NCI-H226 (cell line): Measurements from ENCODE around the gene CASQ2.

ENCODE experiments used
- DNase-seq: peaks from one replicate; pipeline ENCODE4 v3.0.0-alpha.2; 2015

CASQ2 gene

DNA sequence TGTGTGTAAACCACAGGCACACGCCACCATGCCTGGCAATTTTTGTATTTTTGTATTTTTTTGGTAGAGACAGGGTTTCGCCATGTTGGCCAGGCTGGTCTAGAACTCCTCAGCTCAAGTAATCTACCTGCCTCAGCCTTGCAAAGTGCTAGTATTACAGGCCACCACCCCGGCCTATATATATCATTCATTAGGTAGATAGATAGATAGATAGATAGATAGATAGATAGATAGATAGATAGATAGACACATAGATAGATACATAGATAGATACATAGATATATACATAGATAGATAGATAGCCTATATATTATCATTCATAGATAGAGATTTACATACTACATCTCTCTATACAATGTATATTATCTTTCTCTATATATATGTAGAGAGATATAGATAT lies 80.8 kb downstream of the CASQ2 start:
- DNase-seq: no peak

DNA sequence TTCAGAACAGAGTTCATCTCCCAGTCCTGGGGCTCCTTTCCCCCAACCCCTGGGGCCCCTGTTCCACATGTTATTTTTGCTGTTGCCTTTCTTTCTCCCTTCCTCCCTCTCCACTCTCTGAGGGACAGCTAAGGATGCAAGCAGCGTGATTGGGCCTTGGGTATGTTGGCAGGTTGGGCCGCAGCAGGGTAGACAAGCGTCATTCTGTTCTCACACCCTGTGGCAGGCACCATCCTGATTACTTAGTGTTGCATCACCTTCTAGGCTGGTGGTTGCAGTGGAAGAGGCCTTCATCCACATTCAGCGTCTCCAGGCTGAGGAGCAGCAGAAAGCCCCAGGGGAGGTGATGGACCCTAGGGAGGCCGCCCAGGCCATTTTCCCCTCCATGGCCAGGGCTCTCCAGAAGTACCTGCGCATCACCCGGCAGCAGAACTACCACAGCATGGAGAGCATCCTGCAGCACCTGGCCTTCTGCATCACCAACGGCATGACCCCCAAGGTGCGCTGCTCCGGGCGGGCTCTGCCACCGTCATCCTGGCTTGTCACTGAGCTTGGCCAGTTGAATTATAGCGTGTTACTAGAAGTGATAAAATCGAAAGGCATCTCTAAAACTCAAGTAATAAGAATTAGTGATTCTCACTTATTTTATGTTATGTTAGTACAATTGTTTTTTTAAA lies 83.3 kb downstream of the CASQ2 start:
- no peak for DNase-seq

DNA sequence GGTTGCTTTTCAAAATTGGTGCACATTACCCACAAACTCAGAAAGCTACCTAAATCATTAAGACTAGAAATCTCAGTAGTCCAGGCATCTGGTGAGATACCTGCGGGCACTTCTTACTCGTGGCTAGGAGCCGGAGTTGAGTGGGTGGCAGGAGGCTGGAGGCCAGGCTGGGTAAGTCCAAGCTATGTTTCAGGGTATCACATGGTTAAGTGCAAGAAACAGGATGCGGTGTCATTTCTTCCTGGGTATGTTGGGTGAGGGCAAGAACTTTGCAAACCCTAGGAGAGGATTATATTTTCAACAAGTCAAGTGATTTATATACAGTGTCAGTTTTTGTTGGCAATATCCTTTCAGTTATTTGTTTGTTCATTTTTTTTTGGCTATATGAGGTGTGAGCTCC lies 85.7 kb downstream of the CASQ2 start:
- no peak for DNase-seq

DNA sequence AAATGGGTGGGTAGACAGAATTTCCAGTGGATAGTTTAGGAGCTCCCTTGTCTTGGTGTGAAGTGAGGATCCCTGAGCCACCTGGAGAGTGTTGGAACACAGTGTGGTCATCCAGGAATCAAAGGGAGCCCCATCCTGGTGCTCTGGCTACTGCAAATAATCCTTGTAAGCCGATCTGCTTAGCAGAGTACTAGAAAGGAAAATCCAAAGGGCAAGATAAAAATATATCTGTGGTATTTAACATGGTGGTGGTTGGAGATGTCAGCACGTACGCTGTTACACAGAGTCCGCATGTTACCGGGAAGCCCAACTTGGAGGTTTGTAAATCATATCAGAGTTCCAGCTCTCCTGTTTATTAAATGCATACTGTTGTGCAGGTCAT lies 87.8 kb downstream of the CASQ2 start:
- DNase-seq: no peak

DNA sequence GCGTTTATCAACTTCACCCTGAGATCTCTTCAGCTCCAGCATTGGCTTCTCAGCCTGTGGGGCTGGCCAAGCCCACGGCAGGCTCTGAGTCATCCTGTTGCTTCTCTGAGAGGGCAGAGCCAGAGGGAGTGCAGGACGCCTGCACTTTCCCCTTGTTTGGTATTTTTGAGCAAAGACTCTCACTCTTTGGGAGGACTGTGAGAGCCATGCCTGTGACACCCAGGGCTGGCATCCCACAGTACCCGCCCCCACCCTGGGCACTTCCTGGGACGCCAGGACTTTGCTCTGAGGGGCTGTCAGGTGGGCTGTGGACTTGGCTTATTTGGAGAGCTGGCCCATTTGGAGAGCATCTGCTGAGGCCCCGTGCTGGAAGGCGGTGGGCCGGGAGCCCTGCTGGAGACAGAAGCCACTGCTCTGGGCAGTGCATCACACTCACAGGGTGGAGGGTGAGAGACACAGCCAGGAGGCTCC lies 89.3 kb downstream of the CASQ2 start:
- DNase-seq: peak; percentile 83

DNA sequence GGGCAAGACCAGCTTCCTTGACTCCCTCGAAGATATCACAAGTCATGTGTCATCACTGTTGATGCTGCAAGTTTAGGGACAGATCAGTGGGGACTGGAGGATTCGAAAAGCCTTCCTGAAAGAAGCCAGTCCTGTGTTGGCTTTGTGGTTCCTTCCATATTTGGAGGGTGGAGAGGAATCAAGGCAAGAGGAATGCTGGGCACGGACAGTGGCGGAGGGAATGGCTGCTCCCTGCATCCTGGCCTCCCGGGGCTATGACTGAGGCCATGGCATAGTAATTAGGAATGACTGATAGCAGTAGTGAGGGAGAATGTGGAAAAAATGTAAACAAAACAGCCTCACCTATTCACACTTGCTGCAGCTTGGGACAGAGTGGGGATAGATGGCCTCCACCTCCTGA lies 90.4 kb downstream of the CASQ2 start:
- DNase-seq: no peak

DNA sequence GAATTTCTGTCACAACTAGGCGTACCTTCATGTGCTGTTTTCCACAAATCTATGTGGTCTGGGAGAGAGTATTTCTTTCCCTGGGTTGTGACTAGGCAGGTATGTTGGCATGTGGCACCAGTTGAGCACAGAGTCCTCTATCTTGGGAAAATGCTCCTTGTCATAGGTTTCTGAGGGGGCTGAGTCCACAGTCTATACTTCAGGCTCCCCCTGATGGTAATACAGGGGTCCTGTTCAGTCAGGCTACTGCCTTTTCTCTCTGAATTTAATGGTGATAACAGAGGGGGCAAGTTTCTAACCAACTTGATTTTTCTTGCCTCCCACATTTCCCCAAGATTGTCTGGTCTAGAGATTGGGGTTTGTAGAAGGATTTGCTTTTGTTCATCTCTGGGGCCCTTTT lies 90.9 kb downstream of the CASQ2 start:
- no peak for DNase-seq

DNA sequence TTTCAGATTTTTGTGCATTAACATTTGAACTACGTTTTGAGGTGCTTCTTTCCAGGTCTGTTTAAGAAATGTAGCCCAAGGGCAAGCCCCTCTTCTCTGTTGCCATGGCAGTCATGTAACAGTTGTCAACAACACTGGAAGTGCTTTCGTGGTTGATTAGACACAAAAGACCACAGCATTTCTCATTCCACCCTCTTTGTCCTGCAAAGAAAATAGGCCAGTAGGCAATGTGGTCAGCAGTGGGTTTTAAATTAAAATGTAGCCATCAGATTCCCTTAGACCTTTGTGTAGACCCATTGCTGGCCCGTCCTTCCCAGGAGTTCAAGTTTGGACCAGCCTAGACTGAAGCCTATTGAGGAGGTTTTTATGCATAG lies 91.3 kb downstream of the CASQ2 start:
- peak; percentile 28 for DNase-seq

DNA sequence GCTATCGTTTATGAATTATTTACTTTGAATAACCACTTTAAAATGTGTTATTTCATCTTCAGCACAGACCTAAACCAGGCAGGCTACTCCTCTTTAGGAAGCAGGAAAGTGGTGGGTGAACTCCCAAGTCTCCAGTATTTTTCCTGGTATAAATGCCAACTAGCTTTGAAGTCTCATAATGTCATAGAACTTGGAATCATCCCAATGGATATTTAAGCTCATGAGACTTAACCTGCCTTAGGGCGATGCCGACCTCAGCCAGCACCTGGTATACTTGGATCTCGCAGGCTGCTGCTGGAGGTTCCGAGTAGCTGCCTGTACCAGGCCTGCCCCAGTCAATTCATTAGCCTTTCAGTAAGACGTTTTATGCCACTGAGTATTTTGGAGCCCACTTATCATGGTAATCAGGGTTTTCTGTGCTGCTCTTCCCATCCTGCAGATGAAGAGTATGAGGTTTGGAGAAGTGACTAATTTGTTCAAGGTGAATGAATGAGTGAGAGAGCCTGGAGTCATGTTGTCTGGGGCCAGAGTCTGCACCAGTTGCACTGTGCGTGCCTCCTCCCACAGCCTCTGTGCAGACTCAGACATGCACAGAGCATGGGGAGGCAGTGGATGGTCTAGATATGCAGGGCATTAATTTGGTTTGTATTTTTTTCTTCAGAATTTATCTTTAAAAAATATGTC lies 91.9 kb downstream of the CASQ2 start:
- no peak for DNase-seq

DNA sequence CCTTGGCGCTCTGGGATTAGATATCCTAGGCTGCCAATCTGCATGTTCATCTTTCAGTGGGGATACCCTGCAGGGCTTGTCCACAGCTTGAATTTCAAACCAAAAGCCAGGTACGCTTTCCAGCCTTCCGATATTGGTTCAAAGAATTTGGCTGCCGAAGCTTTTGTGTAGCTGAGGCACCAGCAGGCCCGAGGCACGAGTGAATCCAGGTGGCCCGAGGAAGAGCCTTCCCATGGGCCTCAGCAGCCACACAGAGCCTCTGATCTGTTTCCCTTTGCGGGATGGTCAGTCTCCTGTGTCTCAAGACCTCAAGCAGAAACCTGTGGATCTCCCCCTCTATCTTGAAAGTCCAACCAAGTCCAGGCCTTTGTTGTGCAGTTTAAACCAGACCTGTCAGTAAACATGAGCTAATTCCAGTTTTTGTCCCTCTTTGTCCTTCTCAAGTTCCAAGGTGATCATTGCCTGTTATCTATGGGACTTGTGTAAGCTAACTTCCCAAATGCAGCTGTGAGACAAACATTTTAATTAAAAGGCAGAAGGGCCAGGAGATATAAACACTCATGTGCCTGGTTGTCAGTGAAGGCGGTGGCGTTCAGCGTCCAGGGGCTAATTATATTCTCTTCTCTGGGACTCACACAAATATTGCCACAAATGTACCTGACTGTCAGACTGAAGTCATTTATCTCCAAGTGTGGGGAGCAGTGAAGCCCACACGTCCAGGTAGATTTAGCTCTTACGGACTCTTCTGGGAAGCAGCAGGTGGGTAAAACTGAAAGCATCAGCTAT lies 96.1 kb downstream of the CASQ2 start:
- no peak for DNase-seq

DNA sequence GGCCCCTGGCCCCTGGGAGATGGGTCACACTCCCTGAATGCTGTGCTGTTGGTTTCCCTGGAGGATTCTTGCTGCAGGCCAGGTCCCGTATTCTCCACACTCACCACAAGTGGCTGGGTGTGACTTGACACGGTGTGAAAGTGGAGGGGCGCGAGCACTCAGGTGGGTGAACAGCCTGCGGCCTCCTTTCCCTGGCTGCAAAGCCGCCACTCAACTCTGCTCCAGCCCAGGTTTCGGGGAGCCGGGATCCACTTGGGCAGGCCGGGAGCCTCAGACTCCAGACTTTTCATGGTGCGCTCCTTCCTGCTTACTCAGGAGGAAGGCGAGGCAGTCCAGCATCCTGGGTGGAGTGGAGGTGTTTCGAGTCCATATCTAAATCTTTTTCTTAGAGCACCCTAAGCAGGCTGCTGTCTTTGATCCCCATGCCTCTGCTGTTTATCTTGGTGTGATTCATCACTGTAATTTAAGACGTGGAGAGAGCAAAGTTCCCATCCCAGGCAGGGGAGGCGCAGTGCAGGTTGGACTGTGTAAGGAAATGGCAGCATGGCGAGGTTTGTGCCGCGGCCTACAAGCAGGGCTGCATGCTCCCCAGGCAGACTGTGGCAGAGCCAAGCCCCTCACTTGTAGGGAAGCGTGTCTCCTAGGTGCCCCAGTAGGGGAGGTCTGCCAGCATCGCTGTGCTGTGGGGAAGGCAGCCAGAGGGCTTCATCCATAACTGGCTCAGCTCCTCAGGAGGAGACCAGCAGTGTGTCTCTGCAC lies 97.2 kb downstream of the CASQ2 start:
- peak; percentile 79 for DNase-seq

DNA sequence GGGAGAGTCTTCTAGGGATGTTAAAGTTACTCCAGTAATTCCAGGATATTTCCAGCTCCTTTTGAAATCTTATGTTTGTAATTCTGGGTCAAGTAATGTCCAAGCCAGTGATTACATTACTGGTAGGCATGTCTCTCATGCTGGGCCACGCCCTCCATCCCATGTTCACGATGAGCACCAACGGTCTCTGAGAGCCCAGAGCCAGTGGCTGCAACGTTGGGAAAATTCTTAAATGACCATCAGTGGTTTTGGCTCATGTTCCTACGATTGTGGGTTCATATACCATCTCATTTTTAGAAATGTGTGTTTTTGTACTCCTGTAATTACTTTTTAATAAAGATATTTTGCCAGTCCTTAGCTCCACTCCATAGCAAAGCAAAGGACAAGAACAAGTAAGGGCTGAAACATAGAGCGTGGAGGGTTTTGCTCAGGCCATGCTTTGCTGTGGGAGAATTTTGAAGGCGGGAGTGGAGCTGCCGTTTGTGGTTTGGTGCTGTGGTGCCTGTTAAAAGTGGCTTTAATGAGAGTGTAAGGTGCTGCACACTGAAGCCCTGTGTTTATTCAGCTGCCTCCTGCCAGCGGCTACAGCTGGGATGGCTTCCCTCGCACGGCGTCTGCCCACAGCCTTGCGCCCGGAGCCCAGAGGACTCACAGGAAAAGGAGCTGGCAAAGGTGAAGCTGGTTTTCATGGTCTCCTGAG lies 97.9 kb downstream of the CASQ2 start:
- DNase-seq: no peak

DNA sequence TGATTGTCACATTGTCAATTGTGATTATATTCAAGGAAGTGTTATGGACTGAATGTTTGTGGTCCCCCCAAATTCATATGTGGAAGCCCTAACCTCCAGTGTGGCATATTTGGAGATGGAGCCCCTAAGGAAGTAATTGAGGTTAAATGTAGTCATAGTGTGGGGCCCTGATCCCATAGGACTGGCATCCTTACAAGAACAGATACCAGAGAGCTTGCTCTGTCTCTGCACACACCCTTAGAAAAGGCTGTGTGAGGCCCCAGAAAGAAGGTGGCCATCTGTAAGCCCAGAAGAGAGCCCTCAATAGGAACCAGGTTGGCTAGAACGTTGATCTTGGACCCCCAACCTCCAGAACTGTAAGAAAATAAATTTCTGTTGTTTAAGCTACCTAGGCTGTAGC lies 98.6 kb downstream of the CASQ2 start:
- DNase-seq: no peak

DNA sequence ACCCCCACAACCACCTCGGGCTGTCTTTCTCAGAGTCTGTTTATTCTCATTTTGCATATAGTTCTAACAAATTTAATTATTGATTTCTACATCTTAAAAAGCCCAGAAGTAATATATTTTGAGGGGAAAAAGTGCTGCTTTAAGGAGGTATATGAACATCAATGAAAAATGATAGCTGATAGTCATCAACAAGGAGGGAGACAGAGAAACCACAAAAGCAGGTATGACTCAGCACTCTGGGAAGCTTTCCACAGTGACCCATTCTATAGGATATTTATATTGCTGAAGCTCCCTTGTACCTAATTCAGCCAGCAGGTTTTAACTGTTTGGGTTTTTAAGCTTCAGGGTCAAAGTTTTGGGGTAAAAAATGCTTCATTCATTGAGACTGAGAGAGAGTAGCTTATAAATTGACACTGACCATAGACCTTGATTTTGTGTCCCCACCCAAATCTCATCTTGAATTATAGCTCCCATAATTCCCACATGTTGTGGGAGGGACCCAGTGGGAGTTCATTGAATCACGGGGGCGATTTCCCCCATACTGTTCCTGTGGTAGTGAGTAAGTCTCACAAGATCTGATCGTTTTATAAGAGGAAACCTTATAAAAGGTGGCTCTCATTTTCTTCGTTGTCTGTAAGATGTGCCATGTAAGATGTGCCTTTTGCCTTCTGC lies 99.4 kb downstream of the CASQ2 start:
- DNase-seq: peak; percentile 66

DNA sequence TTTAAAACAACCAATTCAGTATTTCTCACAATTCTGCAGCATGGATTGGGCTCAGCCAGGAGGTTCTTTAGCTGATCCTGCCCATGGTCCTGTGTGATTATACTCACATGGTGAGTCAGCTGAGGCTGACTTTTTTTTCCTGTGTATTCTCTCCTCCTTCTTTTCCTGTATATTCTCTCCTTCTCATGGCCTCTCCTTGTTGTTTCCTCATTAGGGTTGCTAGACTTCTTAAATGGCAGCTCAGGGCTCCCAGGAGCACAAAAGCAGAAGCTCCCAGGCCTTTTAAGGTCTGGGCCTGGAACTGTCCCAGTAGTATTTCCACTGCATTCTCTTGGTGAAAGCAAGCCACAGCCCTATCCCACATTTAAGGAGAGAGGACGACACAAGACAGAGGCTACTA lies 99.9 kb downstream of the CASQ2 start:
- DNase-seq: peak; percentile 50

DNA sequence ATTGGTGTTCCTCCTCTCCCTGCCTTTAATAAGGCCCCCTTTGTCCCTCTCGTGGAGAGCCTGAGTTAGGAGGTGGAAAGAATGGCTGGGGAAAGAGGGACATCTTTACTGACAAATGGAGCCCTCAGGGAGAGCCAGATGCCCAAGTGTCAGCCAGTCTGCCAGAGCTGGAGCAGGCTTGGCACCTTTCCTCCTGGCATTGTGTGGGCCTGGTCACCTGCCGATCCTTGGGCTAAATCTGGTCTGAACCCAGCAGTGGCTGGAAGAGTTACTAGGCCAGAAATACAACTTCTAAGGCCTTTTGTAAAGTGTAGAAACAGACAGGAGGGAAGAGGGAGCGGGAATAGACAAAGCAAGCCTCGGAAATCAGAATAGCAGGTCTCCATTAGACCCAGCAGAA lies 101.8 kb downstream of the CASQ2 start:
- DNase-seq: no peak

DNA sequence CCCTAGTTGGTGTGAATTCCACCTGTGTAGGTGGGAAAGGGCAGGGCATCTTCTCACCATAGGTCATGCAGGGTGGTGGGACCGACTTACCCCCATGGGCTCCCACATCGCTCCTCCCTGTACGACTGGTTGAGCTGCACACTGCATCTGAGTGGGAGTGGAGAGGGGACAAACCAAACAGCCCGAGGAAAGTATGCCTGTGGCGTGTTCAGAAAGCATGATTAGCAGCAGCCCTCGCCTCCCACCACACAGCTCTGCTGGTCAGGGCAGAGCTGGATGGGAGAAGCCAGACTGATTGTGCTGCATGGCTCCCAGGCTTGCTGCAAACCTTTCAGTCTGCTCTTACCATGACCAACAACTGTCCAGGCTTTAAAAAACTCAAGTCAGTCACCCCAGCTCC lies 102.3 kb downstream of the CASQ2 start:
- DNase-seq: no peak

DNA sequence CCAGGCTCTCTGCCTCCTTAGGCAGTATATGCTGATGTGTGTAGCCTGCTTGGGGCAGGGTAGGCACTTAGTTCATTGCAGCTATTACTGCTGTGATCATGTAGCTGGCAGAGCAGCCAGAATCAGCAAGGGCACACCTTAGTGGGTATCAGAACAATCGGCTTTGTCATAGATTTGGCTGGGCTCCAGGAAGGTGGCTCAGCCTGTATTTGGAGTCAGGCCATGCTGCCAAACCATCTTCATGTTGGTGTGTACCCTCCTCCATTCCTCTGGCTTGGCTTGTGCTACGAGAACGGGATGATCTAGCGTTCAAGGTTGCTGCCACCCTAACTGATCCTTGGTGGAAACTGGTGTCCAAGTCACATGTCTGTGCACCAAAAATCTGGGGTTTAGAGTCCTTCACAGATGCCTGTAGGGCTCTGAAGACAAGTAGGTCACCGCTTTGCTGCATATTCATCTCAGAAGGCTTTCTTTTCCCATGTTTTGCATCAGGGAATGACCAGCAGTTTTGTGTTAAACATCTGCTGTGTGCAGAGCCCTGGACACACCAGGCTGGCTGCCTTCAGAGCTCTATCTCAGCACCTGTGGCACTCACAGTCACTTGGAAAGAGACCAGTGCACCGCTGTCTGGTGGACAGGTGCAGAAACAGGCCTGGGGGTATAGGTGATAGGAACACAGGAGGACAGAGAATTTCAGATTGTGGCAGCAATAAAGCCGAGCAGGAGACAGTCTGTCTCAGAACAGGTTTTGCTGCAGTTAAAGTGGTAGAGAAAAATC lies 103.0 kb downstream of the CASQ2 start:
- DNase-seq: no peak

DNA sequence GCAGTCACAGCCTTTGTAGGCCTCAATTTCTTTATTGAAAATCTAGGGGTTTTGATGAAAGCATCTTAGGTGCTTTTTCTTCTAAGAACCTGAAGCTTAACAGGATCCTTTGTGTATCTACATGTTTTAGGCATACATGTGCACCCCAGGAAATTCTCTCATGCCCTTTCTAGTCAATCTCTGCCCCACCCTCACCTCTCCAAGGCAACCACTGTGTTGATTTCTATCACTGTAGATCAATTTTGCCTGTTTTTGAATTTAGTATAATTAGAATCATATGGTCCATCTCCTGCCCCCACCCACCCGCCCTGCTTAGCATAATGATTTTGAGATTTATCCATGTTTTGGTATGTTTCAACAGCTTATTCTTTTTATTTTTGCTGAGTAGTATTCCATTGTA lies 107.4 kb downstream of the CASQ2 start:
- no peak for DNase-seq

DNA sequence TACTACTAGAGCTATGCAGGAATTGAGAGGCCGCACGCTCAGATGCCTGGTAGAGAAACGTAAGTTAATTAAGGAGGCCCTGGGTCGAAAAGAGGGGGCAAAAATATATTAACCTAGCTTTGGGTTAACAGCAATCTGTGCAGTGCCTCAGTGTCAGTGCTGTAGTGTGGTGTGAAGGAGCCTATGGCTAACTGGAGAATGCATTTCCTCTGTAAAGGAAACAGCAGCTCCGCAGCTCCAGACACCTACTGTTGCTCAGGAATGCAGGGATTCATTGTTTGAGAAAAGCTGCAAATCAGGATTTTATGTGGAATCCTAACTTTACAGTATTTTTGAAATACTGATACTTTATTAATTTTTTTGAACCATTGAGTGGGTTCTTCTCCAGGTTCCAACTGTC lies 108.4 kb downstream of the CASQ2 start:
- no peak for DNase-seq

DNA sequence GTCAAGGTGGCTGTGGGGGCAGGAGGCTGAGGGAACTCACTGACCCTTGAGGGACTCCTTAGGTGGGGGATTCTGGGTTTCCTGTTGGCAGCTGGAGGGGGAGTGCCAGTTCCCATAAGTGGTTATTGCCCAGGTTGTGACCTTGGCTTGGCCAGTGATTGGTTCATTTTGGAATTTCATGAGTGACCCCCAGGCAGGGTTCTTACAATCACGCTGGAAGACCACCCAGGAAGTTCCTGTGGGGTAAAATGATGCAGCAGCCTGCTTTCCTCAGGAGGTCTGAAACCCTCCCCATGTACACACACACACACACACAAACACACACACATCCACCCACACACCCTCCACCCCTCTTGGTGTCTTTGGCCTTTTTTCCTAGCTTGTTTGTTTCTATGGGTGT lies 109.9 kb downstream of the CASQ2 start:
- DNase-seq: no peak
